ENCODE results near the gene TBC1D4.

Gene TBC1D4

DNA sequence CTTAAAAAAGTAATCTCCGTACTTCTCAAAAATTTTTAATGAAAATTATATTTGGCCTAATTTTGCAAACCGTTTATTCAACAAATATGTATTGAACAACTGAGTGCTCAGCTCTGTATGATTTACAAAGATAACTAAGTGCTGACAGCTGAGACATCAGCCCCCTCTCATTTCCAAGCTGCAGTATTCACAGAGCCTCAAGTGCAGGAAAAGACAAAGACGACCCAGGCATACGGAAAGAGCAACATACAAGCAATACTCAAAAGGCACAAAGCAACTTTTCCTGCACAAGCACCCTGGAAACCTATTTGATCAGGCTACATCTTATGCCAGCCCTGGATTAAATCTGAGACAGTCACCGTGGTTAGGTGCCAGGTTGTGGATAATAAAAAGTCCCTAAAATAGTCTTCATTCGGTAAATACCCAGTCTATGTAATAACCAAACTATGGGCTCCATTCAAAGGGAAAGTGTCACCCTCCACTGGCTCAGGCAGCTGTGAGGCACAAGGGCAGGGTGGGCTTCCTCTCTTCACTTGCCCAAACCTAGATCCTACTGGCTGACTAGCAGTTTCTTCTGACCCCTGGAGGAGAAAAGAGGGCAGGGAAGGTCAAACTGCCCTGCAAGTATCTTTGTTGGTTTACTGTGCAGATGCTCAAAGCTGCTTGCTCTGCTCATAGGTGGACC lies 65.5 kb downstream of the TBC1D4 start:
- no peak for DNase-seq

DNA sequence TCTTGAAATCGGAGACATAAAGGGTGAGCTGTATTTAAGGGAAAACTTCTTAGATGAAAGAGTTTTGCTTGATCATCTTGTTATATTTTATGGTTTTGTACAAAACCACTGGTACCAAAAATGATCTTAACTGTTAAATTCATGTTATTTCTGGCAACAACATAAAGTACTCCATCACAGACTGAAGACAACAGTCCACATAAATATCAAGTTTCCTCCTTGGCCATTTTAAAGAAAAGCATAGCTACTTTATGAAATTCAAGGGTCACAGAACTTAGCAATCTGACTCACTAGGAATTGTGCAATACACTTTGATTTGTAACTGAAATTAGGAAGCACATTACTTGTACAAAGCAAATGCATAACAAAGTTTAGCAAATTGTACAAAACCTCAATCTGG lies 66.3 kb downstream of the TBC1D4 start:
- DNase-seq: no peak

DNA sequence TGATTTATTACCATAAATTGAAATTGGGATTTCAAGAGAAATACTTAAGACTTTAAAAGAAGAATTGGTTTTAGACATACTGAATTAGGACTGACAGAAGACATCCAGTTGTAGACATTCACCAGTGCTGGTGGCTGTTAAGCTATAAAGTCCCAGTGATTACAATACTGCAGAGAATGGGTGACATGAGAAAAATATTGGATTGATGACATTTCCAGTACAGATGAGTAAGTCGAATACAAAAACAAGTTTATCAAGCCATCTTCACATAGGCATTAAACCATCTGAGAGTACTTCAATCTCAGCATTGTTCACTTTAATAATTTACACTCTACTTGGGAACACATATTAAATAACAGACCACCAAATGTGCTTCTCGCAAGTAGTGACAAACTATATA lies 66.8 kb downstream of the TBC1D4 start:
- no peak for DNase-seq

DNA sequence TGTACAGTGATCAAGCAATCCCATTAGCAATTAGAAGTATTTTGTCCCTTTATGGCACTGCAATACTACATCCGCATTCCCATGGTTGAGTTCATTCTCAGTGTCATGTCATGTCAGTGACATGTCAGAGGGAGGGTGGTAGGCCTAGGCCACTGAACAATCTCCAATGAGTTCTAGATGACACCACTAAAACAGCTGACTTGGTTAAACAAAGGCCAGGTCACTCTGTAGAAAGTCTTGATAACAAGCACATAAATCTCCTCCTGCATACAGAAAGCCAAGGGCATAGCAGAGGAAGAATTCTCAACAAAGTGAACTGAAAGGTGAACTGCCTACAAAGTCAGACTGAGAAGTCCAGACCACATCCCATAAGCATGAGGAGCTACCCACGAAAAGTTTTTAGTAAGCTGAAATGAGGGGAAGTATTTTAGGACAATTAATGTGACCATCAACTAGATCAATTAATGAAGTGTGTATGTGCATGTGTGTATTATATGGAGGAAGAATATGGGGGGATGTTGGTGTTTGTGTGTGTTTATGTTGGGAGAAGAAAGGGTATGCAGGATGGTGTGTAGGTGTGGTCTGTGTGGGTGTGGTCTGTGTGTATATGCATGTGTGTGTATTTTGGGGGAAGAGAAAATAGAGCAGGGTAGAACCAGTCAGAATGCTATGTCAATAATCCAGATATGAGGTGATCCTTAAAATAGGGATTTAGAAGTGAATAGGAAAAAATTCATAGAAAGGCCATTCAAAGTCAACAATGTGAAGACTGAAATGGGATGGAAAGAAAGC lies 67.7 kb downstream of the TBC1D4 start:
- no peak for DNase-seq

DNA sequence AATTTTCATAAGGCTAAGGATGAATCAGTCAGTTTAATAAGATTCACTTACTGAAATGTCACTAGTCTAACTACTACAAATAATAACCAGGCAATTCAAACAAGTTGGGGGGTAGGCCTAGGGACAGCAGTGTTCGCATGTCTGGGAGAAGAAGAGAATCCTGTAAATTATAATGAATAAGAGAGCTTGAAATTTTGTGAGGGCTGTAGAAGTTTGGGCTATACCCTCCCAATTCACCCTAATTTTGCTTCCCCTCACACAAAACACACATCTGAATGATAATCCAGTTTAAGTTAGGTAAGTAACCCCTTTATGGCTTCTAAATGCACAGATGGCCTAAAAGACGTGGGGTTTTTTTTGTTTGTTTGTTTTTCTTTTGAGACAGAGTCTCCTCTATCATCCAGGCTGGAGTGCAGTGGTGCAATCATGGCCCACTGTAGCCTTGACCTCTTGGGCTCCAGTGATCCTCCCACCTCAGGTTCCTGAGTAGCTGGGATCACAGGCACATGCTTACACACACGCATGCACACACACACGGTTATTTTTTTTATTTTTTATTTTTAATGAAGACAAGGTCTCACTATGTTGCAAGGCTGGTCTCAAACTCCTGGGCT lies 69.9 kb downstream of the TBC1D4 start:
- DNase-seq: no peak

- no peak for DNase-seq
Observed at GRCh38 chr13:75410207-75410606, 71.8 kb downstream of the TBC1D4 start.

DNA sequence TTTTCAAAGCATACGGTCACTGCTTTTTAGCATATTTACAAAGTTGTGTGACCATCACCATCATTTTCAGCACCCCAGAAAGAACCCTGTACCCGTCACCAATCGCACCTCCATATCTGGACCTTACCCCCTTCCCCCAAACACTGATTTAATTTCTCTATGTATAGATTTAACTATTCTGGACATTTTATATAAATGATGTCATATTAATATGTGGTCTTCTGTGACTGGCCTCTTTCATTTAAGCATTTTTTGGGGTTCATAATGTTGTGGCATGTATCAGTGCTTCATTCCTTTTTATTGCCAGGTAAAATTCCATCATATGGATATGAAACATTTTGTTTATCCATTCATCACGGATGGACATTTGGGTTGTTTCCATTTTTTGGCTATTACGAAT lies 74.0 kb downstream of the TBC1D4 start:
- no peak for DNase-seq

DNA sequence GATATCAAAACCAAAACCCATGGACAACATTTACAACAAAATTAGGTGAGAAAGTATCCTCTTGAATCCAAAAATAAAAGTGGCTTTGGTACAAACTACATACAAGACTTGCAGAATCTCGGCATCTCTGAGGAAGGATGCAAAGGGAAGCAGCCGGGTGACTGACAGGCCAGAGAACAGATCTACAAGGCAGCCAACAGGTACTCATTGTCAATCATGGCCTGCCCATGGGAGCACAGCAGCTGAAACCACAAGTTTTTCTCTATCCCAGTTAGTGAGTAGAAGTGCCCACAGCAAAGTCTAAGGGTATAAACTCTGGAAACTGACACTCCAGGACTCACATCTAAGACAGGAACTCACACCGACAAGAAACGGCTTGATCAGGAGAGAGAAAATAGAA lies 74.5 kb downstream of the TBC1D4 start:
- DNase-seq: no peak

DNA sequence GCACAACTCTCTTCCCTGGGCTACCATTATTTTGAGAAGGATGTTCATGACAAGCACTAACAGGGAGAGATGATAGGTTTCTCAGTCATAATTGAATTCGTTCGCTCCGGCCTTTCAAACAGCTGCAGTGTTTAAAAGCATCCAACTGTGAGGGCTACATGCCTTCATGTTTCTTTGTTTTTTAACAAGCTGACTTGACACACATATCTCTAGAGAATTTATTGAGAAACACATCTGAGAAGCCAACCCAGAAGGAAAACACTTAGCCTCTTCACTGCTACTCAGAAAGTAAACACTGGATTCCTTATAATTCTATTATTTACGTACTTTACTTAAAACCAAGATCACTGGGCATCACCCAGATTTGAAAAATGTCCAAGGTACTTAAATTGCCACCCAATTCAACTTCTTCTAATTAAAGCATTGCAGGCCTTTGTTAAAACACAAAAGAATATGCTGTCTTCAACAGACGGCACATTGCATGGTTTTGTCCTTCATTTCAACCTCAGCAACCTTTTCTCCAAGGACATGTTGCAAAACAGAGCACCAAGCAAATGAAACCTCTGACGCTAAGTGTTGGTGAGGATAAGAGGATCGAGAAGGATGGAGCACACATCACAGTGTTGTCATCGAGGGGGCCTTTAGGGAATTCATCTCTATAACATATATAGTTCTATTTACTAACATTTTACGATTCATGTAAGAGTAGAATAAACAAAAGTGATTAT lies 75.8 kb downstream of the TBC1D4 start:
- no peak for DNase-seq

GRCh38 chr13:75404726-75405125 lies 77.2 kb downstream of the TBC1D4 start:
- DNase-seq: no peak

DNA sequence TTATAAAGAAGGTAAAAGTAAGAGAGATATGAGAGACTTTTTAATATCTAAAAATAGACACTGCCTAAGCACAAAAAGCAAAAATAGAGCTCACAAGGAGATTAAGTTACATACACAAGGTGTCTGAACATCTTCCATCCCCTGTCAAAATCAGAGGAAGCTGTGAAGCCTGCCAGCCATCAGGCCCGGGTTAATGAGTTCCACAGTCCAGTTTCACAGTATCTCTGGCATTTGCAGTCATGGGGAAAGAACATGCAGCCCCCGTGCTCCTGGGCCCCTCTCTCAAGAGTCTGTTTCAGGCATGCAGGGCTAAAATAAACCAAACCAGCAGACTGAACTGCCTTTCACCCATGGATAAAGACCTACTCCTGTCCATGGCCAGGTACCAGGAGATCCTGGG lies 79.2 kb downstream of the TBC1D4 start:
- no peak for DNase-seq

GRCh38 chr13:75400775-75401174 lies 81.2 kb downstream of the TBC1D4 start:
- DNase-seq: no peak

DNA sequence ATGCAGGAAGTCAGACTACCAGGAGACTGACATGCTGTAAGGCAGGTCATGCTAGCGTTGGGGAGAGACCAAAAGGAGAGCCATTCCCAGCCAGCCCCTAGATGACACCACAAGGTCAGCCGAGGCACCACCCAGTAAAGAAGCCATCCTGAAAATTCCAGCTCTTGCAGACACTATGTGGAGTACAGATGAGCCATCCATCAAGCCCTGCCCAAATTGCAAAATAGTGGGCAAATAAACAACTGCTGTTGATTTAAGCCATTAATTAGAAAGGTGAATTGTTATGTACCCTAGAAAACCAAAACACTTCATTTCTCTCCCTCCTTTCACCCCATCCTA lies 82.1 kb downstream of the TBC1D4 start:
- DNase-seq: no peak

DNA sequence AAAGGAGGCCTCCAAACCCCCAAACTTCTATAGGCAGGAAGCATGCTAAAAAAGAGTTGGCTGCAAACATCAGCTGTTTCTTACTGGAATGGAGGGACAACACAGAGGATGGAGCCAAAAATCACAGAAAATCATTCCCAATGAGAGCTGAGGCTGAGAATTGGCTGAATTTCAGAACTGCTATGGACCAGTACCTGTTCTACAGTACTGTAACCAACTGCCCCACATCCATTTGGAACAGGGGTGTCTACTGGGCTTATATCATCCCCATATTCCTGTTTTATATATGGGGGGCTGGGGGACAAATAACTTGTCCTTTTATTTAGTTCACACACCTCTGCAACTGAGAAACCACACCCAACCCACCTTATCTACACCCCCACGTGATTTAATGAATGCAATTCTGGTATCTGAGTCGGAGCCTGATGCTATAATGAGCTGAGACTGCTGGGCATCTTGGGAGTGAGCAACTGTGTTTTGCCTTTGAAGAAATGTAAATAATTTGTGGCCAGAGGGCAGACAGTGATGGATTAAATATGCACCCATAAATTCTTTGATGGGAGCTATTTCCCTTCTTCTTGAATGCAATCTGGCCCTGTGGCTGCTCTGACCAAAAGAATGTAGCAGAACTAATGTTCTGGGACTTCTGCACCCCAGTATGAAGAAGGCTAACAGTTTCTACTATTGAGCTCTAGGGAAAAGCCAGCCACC lies 82.6 kb downstream of the TBC1D4 start:
- DNase-seq: no peak

DNA sequence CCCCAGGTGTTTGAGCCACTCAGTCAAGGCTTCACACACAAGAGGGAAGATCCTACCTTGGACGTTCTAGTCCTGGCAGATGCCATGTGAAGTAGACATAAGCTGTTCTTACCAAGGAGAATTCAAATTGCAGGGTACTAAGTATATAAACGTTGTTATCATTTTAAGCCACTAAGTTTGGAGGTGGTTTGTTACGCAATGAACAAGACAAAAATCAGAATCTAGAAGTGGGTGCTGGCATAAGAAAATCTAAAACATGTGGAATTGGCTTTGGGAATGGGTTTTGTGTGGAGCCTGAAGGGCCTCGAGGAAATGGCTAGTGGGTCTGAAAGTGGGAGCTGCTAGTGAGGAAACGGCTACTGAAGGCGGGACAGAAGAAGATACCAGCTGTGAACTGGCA lies 83.9 kb downstream of the TBC1D4 start:
- no peak for DNase-seq

- no peak for DNase-seq
Observed at GRCh38 chr13:75395901-75396300, 86.1 kb downstream of the TBC1D4 start.

DNA sequence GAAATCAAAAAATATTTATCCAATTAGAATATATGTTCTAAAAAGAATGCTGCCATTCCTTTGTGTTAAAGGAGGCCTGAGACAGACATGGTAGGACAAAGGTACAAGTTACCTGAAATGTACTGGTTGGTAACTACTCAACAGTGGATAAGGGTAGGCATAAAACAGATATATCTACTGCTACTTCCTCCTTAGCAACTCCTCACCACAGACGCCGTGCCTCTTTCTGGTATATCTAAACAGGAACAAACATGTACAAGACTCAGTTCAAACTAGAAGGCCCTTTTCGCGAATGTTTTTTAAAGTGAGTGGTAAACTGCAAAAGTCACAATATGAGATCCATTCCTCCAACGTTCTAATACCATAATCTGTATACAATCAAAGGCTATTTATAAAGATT lies 86.9 kb downstream of the TBC1D4 start:
- no peak for DNase-seq

DNA sequence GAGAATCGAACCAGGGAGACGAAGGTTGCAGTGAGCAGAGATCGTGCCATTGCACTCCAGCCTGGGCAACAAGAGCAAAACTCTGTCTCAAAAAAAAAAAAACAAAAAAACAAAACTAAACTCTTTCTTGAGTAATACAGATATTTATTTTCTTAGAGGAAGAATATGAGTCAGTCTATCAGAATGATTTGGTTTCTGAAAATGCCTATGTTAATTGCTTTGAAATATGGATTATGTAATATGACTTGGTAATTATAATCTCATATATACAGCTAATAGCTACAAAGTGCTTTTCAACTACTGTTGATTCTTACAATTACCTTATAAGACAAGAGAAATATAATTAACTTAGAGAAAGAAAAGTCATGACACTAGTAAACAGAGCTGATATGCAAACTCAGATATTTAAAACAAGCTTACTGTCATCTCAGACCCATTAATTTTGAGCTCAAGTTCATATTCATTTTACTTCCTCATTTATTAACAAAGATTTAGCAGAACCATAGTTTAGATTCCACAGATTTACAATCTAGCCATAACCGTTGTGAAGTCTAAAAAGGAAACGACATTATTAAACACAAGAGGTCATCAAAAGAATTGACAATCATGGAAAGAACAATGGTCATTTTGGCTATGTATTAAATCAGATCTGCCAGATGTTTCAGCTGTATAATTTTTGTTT lies 88.0 kb downstream of the TBC1D4 start:
- DNase-seq: no peak

GRCh38 chr13:75391432-75392100 lies 90.4 kb downstream of the TBC1D4 start:
- DNase-seq: no peak

DNA sequence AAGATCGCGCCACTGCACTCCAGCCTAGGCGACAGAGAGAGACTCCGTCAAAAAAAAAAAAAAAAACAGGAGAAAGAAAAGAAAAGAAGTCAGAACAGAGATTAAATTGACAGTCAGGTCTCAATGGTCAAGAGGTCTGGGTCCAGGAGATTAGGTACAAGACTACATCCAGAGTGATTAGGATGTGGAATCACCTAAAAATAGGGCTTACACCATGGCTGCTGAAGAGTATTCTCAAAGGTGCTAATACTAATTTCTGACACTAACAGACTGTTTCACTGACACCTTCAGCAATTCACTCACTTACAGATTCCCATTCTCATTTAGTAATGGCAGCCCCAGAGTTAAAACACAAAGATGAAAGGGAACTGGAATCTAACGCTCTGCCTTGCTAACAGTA lies 91.7 kb downstream of the TBC1D4 start:
- DNase-seq: no peak

DNA sequence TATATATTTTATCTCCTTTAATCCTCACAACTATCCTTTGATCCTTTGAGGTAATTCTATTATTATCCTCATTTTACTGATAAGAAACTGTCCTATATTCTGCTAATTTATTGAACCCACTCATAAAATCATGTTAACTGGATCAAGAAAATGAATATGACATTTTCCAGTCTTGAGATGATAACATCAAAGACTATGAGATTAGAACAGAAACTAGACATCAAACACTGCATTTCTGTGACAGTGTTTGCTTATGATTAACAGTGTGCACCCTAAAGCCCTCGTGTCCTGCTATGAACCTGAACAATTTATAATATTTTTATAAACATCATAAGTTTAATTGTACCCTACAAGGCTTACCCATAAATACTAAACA lies 96.3 kb downstream of the TBC1D4 start:
- no peak for DNase-seq
